ENCODE measurements around the gene DCX. TPM values are rescaled to one million over a fixed set of nuclear protein-coding genes. Genes with fewer than 3 reads are reported as not detected.

Gene DCX
- total RNA-seq, 1 experiment from 2014 or later = not detected

DNA sequence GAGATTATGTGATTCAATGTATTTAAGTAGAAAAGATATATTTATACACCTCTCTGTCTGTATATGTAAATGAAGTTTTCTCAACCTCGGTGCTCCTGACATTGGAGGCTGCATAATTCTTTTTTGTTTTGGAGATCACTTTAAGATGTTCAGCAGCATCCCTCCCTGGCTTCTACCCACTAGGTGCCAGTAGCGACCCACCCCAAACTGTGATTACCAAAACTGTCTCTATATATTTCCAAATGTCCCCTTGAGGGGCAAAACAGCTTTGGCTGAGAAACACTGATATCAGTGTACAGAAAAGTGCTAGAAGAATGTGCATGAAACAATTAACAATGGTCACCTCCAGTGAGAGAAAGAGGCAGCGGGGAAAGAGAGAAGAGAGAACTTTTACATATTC is 51.2 kb downstream of the DCX start:
- Histone ChIP-seq H3K4me2 (ENCODE audit: low read length) (no peak overlapping the region), H3K9me2 (replicated peaks; ENCODE audit: low read length) (no peaks in the 10 kb centered on the region), H3K9ac (ENCODE audit: low read length) (no peak overlapping the region), H3K27me3 (ENCODE audit: low read length) (no peaks in the 10 kb centered on the region), H3K9me3 (ENCODE audit: low read length) (no peaks in the 10 kb centered on the region), H3K36me3 (ENCODE audit: low read depth, low read length) (no peaks in the 10 kb centered on the region), H3K27ac (ENCODE audit: low read length) (no peak overlapping the region), H2AFZ (ENCODE audit: low read length) (no peak overlapping the region), H3K4me3 (ENCODE audit: low read length) (no peak overlapping the region), H3F3A (ENCODE audit: low read length, unreplicated experiment) (no peaks in the 10 kb centered on the region), H3K79me2 (ENCODE audit: low read length) (no peaks in the 10 kb centered on the region), H3K4me1 (ENCODE audit: insufficient read depth, low read length) (no peaks in the 10 kb centered on the region), H4K20me1 (ENCODE audit: low read length) (no peaks in the 10 kb centered on the region)
- ATAC-seq = no peak
- BruUV-seq (replicated peaks) = no TSS peak
- ChIA-PET POLR2A (ENCODE audit: unreplicated experiment) (no interaction called here), CTCF (no interaction called here)
- DNase-seq = no peak
- intact Hi-C loops (cut with micrococcal nuclease) = no loop called here
- TF ChIP-seq EZH2phosphoT487 (IDR thresholded peaks at IDR 0.05; ENCODE audit: borderline replicate concordance, low read length) (no peak), CTCF (conservative IDR thresholded peaks at IDR 0.05; ENCODE audit: low read depth, low read length) (no peak), EZH2 (IDR thresholded peaks at IDR 0.05; ENCODE audit: low read length, unreplicated experiment) (no peak)

- POLR2A ChIA-PET (ENCODE audit: unreplicated experiment) = no interaction called here
- Histone ChIP-seq H3K4me2 (ENCODE audit: low read length) (no peak overlapping the region), H3K9me3 (ENCODE audit: low read length) (no peaks in the 10 kb centered on the region), H3K4me3 (ENCODE audit: low read length) (no peak overlapping the region), H3K4me1 (ENCODE audit: insufficient read depth, low read length) (no peaks in the 10 kb centered on the region), H3K9me2 (replicated peaks; ENCODE audit: low read length) (no peaks in the 10 kb centered on the region), H3K36me3 (ENCODE audit: low read depth, low read length) (no peaks in the 10 kb centered on the region), H3K27ac (ENCODE audit: low read length) (no peak overlapping the region), H2AFZ (ENCODE audit: low read length) (no peak overlapping the region), H4K20me1 (ENCODE audit: low read length) (no peaks in the 10 kb centered on the region), H3K79me2 (ENCODE audit: low read length) (no peaks in the 10 kb centered on the region), H3K27me3 (ENCODE audit: low read length) (no peaks in the 10 kb centered on the region), H3F3A (ENCODE audit: low read length, unreplicated experiment) (no peaks in the 10 kb centered on the region), H3K9ac (ENCODE audit: low read length) (no peak overlapping the region)
- CTCF ChIA-PET = no interaction called here
- no TSS peak for BruUV-seq (replicated peaks)
- no peak for DNase-seq
- intact Hi-C loops (cut with micrococcal nuclease) = no loop called here
- ATAC-seq = no peak
- TF ChIP-seq CTCF (conservative IDR thresholded peaks at IDR 0.05; ENCODE audit: low read depth, low read length) (no peak), EZH2phosphoT487 (IDR thresholded peaks at IDR 0.05; ENCODE audit: borderline replicate concordance, low read length) (no peak), EZH2 (IDR thresholded peaks at IDR 0.05; ENCODE audit: low read length, unreplicated experiment) (no peak)
These were observed 56.4 kb downstream of the DCX start for GRCh38 chrX:111355523-111356115.

DNA sequence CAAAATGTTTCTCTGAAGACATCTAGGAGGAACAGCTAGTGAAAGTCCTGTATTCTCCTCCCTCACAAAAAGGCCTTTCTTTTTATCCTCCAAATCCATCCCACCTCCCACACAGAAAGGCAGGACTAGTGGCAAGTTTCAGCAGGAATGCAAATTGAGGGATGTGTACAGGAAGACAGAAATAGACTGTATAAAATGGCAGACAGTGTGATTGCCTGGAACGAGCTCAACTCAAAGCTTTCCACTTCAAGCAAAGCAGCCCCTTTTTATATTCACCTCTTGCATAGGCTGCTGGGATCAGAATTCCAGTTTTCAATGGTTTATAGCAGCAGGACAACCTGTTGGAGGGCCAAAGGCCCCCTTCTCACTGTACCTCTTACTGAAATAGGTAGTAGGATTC is 57.5 kb downstream of the DCX start:
- no TSS peak for BruUV-seq (replicated peaks)
- Histone ChIP-seq H4K20me1 (ENCODE audit: low read length) (no peaks in the 10 kb centered on the region), H3K4me3 (ENCODE audit: low read length) (no peak overlapping the region), H3K27me3 (ENCODE audit: low read length) (no peaks in the 10 kb centered on the region), H3K4me1 (ENCODE audit: insufficient read depth, low read length) (no peaks in the 10 kb centered on the region), H3K79me2 (ENCODE audit: low read length) (no peaks in the 10 kb centered on the region), H2AFZ (ENCODE audit: low read length) (no peak overlapping the region), H3K36me3 (ENCODE audit: low read depth, low read length) (no peaks in the 10 kb centered on the region), H3K4me2 (ENCODE audit: low read length) (no peak overlapping the region), H3K9me3 (ENCODE audit: low read length) (no peaks in the 10 kb centered on the region), H3K9ac (ENCODE audit: low read length) (no peak overlapping the region), H3F3A (ENCODE audit: low read length, unreplicated experiment) (no peaks in the 10 kb centered on the region), H3K9me2 (replicated peaks; ENCODE audit: low read length) (no peaks in the 10 kb centered on the region), H3K27ac (ENCODE audit: low read length) (no peak overlapping the region)
- DNase-seq = no peak
- intact Hi-C loops (cut with micrococcal nuclease) = no loop called here
- ChIA-PET POLR2A (ENCODE audit: unreplicated experiment) (no interaction called here), CTCF (no interaction called here)
- no peak for TF ChIP-seq EZH2phosphoT487 (IDR thresholded peaks at IDR 0.05; ENCODE audit: borderline replicate concordance, low read length)
- TF ChIP-seq EZH2 (IDR thresholded peaks at IDR 0.05; ENCODE audit: low read length, unreplicated experiment) = no peak
- TF ChIP-seq CTCF (conservative IDR thresholded peaks at IDR 0.05; ENCODE audit: low read depth, low read length) = no peak
- ATAC-seq = no peak

All from PC-3 (cell line).